Neuron (in vitro differentiated cells): ENCODE data around the gene CDH4.

Experiments
- H2AFZ ChIP-seq: one replicate; pipeline ENCODE4 v1.6.1; 2013; ENCODE audit warnings: low read depth, mild to moderate bottlenecking, inconsistent platforms, low read length, moderate library complexity
- H3K27me3 ChIP-seq: one replicate; pipeline ENCODE4 v1.6.1; 2013; ENCODE audit warnings: low read length; ENCODE audit not compliant: insufficient read depth
- H3K36me3 ChIP-seq: one replicate; pipeline ENCODE4 v1.6.1; 2013; ENCODE audit warnings: low read length; ENCODE audit not compliant: insufficient read depth
- H3K4me1 ChIP-seq: one replicate; pipeline ENCODE4 v1.6.1; 2013; ENCODE audit warnings: low read length; ENCODE audit not compliant: insufficient read depth
- H3K4me3 ChIP-seq: 2 replicates; pipeline ENCODE4 v1.5.1; 2013; ENCODE audit warnings: mild to moderate bottlenecking, low read length, moderate library complexity
- H3K9me3 ChIP-seq: one replicate; pipeline ENCODE4 v1.6.1; 2013; ENCODE audit warnings: low read length

The CDH4 gene

DNA sequence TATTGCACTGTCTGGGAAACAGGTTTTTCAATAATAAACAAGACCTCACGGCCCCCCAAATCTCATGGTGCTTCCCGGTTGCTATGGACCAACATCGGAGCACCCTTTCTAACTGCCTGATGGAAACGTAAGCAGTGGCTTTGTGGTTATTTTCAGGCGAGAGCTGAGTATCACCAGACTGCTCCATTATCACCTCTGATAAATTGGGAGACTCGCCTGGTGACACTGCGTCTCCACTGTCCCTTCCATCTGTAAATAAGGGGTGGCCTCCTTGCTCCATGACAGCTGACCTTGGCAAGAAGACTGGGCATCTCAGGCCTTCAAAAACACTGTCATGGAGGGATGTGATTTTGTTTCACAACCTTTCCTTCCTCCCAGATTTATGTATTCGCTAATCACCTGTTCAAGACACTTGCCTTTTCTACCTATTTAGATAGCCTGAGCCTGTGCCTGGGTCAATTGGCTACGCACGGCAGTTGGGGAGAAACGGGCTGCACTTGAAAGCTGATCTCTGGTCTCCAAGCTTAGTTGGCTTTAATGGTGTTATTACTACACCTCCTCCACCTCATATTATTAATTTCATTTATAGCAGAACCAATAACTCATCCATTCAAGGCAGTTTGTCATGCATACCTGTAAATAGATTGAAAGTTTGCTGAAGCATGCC lies 17.7 kb upstream of the CDH4 start:
- Histone ChIP-seq H3K36me3 (no peaks in the 10 kb centered on the region), H3K4me3 (no peak overlapping the region), H3K4me1 (no peaks in the 10 kb centered on the region), H3K27me3 (peaks cover 3% of the 10 kb centered on the region), H3K9me3 (peaks cover 6% of the 10 kb centered on the region), H2AFZ (no peak overlapping the region)

DNA sequence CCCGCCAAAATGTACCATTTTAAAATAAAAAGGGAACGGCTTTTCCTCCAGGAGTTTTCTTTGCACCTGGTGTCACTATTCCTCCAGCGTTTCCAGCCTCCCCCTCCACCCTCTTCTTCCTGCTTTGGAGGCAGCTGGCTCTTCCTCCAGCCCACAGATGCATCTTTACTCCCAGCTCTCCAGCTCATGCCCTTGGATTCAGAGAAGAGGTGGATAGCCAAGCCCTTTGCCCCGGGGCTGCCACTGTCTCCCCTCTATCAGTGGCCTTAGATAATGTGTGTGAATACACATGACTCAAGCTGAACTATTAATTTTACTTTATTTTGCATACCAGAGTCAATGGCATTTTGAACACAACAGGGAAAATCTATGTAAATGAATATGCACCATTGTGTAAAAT lies 15.3 kb upstream of the CDH4 start:
- Histone ChIP-seq H2AFZ (no peak overlapping the region), H3K4me1 (no peaks in the 10 kb centered on the region), H3K27me3 (peaks cover 7% of the 10 kb centered on the region), H3K36me3 (no peaks in the 10 kb centered on the region), H3K9me3 (no peaks in the 10 kb centered on the region), H3K4me3 (no peak overlapping the region)

DNA sequence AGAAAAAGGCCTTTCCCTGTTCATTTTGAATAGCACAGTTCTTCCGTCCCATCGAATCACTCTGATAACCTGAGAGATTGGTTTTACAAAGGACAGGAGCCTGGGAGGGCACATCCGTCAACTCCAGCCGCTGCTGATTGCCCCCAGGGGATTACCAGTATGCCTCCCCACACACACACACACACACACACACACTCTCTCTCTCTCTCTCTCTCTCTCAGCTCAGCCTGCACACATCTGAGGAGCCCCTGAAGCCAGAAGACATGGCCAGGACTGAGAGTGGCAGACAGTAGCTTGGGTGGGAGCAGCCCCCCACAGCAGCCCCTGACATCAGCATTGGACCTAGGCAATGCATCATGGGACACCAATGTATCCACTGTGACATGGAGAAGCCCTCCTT lies 13.2 kb upstream of the CDH4 start:
- Histone ChIP-seq H3K4me3 (no peak overlapping the region), H3K4me1 (no peaks in the 10 kb centered on the region), H3K9me3 (no peaks in the 10 kb centered on the region), H3K36me3 (no peaks in the 10 kb centered on the region), H2AFZ (no peak overlapping the region), H3K27me3 (peaks cover 7% of the 10 kb centered on the region)

DNA sequence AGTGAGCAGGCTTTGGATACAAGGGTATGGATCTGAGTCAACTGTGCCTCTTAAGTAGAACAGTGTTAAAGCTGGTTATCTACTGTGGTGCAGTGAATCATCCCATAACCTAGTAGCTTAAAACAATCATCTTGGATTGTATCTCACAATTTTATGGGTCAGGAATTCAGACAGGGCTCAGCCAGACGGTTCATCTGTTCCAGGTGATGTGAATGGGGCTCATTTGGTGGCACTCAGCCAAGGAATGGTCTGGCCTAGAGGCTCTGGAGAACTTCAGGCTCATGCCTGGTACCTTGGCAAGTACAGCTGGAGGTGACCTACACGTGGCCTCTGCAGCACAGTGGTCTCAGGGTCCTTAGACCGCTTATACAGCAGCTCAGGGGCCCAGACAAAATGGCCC lies 11.2 kb upstream of the CDH4 start:
- Histone ChIP-seq H3K4me1 (no peaks in the 10 kb centered on the region), H3K9me3 (no peaks in the 10 kb centered on the region), H3K27me3 (peaks cover 15% of the 10 kb centered on the region), H3K36me3 (no peaks in the 10 kb centered on the region), H2AFZ (no peak overlapping the region), H3K4me3 (no peak overlapping the region)

DNA sequence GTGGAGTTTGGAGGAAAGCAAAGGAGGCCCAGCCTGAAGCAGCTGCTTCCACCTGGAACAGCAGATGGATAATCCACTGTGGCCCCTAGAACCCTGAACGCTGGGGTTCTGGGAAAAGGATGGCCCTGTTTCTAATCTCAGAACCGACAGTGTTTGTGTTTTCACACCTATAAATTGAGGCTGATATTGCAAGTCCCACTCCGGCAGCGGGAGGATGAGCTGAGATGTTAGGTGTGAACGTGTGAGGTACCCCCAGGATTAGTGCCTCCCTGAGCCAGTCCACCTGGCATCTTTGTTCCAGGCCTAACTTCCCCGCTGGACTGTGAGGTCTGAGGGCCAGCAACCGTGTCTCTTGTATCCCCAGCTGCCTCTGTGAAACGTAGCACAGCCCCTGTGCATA lies 7.8 kb upstream of the CDH4 start:
- Histone ChIP-seq H3K27me3 (peaks cover 14% of the 10 kb centered on the region), H3K4me3 (no peak overlapping the region), H3K36me3 (no peaks in the 10 kb centered on the region), H2AFZ (no peak overlapping the region), H3K9me3 (no peaks in the 10 kb centered on the region), H3K4me1 (no peaks in the 10 kb centered on the region)

DNA sequence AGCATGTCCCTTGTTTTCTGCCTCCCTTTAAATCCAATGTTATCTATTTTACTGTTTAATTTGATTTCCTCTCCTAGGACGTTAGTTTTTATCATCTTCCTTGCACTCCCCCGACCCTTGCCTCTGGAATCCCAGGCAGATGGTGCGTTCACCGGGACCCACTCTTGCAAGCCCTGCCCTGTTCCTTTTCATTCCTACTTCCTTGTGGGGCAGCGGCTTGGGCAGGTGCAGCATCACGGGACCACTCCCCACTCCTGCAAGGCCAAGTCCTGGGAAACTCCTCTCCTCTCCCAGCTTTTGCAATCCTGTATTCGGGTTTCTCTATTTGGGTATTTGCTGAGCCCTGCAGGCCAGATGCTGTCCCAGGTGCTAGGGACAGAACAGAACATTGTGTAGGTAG lies 5.8 kb upstream of the CDH4 start:
- H3K4me3 ChIP-seq, result no peak overlapping the region
- H3K27me3 ChIP-seq, result peaks cover 24% of the 10 kb centered on the region
- peaks cover 3% of the 10 kb centered on the region for H3K4me1 ChIP-seq
- no peaks in the 10 kb centered on the region for H3K36me3 ChIP-seq
- H3K9me3 ChIP-seq, result no peaks in the 10 kb centered on the region
- no peak overlapping the region for H2AFZ ChIP-seq

DNA sequence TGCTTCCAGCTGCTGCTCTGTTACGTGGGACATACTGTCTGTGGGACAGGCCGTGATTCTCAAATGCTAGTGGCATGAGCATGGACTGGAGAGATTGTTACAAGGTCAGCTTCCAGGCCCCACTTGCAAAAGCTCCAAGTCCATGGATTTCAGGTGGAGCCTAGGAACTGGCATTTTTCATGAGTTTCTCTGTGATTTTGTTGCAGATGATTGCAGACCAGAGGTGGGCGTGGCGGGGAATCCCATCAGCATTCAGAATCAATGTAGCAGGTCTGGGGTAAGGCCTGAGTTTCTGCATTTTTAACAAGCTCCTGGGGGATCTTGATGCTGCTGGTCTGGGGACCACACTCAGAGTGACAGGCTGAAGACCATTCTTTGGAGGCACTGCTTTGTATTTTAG lies 2.4 kb upstream of the CDH4 start:
- Histone ChIP-seq H3K9me3 (no peaks in the 10 kb centered on the region), H3K36me3 (no peaks in the 10 kb centered on the region), H3K4me3 (no peak overlapping the region), H2AFZ (no peak overlapping the region), H3K4me1 (peaks cover 12% of the 10 kb centered on the region), H3K27me3 (peaks cover 23% of the 10 kb centered on the region)

DNA sequence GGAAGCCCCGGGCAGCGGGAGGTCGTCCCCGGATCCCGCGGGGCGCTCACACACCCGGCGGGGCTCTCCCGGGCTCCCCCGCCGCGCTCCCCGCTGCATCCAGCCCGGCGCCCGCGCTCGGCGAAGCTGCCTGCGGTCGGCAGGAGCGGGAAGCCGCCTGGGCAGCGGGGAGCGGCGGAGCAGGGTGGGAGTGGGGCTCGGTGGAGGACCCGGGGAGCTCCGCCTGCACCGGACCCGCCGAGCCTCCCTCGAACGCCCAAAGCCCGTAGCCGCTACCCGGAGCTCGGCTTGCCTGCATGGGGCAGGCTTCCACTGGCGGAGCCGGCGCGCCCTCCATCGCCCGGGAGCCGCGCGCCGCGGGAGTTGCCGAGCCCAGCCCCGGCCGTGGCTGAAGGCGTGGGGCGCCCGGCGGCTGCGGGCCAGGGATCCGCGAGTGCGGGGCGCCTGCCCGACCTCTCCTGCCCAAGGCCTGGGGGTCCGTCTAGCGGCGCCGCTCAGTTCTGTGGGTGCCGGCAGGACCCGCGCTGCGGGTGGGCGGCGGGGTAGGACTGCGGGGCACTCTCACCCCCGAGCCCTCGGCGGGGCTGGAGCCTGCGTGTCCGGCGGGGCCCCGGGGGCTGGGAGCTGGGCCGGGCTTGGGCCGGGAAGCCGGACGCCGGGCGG lies 671 bp downstream of the CDH4 start:
- peak overlapping the region; percentile 37 for H2AFZ ChIP-seq
- H3K36me3 ChIP-seq, result peaks cover 21% of the 10 kb centered on the region
- H3K4me3 ChIP-seq, result peak overlapping the region; percentile 58
- peaks cover 15% of the 10 kb centered on the region for H3K27me3 ChIP-seq
- H3K4me1 ChIP-seq, result peaks cover 12% of the 10 kb centered on the region
- H3K9me3 ChIP-seq, result no peaks in the 10 kb centered on the region

DNA sequence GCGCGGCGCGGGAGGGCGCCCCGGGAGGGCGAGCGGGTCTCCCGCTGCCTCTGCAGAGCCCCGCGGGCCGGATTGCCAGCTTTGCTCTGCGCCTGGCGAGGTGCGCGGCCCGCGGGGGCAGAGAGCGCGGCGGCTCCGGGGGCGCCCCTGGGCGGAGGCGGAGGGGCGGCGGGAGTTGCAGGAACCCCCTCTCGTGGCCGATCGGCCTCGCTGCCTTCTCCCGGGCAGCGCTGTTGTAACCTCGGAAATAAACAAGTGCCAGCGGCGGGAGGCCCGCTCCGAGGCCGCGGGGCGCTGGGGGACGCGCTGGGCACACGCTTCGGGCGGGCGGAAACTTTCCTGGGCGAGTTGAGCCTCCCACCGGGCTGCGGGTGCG lies 1.2 kb downstream of the CDH4 start:
- Histone ChIP-seq H3K36me3 (peaks cover 21% of the 10 kb centered on the region), H3K4me1 (peaks cover 12% of the 10 kb centered on the region), H3K27me3 (peaks cover 15% of the 10 kb centered on the region), H3K9me3 (no peaks in the 10 kb centered on the region), H2AFZ (peak overlapping the region; percentile 37), H3K4me3 (peak overlapping the region; percentile 58)

DNA sequence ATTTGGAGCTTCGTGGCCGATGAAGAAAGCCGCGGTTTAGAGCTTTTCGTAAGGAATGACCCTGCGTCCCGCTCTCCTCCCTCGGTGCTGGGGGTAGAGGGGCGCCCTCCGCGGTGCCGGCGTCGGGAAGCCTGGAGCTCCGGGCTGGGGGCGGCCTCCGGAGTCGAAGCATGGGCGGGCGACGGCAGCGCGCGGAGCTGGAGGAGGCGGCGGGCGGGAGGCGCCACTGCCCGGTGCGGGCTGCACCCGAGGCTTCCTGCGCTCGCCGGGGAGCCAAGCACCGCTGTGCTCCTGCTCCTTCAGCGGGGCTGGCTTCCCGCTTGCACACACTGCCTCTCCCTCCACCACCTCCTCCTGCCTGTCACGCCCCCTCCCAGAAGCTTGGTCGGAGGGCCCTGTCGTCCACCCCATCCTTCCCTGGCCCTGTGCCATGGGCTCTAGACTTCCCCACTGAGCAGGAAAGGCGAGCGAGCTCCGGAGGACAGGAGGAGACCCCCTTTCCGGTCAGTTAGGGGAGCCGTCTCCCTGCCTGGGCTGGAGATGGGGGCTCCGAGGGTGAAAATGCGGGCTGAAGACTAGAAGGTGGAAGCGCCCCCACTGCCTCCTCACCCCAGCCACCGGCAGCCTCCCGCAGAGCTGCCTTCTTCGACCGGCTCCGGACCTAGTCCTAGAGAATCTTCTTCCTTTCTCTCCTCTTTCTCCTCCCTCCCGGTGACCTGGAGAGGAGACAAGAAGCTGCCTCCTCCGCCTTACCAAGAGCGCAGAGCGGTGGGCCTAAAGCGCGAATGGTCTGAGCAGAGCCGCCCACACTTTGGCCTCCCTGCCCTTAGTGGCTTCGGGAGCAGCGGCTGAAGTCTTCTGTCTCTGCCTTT lies 1.8 kb downstream of the CDH4 start:
- Histone ChIP-seq H3K4me1 (peaks cover 12% of the 10 kb centered on the region), H3K36me3 (peaks cover 24% of the 10 kb centered on the region), H3K4me3 (peak overlapping the region; percentile 58), H2AFZ (peak overlapping the region; percentile 37), H3K27me3 (peaks cover 15% of the 10 kb centered on the region), H3K9me3 (no peaks in the 10 kb centered on the region)

DNA sequence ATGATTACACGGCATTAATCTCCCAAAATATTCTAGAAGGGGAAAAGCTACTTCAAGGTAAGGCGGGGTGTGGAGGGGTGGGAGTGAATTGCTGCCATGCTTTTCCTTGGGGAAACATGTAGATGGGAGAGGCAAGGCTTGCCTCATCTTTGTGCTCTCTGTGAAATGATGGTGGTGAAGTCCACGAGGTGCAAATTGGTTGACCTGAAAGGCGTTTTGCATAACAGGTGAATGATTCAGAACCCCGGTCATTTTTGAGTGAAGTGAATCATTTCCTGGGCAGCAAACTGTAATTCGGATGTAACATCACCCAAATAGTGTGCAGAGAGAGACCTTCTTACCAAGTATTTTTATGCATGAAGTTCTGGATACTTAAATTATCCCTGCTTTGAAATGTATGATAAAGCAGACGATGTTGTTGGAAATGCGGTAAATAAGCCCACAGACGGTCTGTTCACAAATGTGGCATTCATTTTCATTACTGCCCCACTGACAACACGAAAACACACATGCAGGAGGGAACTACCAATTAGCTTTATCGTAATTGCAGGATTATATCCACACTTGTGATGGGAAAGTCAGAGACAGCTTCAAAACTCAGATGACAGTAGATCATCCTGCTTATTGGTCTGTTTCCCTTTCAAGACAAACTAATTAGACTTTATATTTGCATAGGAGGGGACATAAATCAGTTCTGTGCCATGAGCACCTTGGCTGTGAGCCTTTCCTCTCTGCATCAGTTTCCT lies 3.0 kb downstream of the CDH4 start:
- Histone ChIP-seq H3K36me3 (peaks cover 24% of the 10 kb centered on the region), H3K27me3 (peaks cover 8% of the 10 kb centered on the region), H3K9me3 (no peaks in the 10 kb centered on the region), H2AFZ (no peak overlapping the region), H3K4me1 (peaks cover 9% of the 10 kb centered on the region), H3K4me3 (no peak overlapping the region)

DNA sequence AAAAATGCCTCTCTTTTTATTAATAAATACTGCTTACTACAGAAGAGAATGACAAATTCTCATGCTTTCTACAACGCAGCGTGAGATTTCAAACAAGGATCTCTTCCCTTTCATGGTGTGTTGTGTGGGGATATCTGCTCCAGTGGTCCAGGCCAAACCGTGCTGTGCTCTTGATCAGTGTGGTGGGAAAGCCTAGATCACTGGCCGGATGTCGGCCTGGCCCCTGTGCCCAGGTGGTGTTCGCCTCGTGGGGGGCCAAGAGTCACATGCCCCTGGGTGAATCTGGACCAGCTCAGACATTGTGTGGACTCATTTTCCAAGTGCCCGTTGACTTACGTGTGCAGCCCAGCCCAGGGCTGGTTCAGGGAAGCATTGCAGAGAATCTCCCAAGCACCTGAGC lies 4.3 kb downstream of the CDH4 start:
- Histone ChIP-seq H3K4me1 (peaks cover 9% of the 10 kb centered on the region), H2AFZ (no peak overlapping the region), H3K36me3 (peaks cover 24% of the 10 kb centered on the region), H3K9me3 (no peaks in the 10 kb centered on the region), H3K4me3 (no peak overlapping the region), H3K27me3 (no peaks in the 10 kb centered on the region)

DNA sequence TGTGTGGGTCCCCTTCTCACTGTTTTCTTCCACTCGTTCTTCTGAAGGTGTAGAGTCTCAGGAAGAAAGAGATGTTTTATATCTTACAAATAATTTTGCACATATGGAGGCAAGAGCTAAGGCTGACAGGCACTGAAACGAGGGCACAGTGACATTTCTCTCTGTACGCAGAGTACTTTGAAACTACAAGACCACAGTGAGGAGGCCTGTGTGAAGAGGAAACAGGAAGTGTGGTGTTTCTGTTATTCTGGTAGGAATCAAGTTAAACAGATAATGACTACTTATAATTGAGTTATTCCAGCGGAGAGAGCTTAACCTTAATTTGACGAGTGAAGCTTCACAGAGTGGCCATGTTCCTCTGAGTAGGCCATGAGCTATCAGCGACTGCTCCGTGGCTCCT lies 4.8 kb downstream of the CDH4 start:
- no peaks in the 10 kb centered on the region for H3K9me3 ChIP-seq
- H3K4me1 ChIP-seq, result peaks cover 9% of the 10 kb centered on the region
- H3K4me3 ChIP-seq, result no peak overlapping the region
- no peak overlapping the region for H2AFZ ChIP-seq
- no peaks in the 10 kb centered on the region for H3K27me3 ChIP-seq
- peaks cover 24% of the 10 kb centered on the region for H3K36me3 ChIP-seq
